SK-N-SH (cell line): Measurements from ENCODE around the gene TSPAN10. TPM values are rescaled to one million over a fixed set of nuclear protein-coding genes. Genes with fewer than 3 reads are reported as not detected.
A peak's percentile ranks its signal among the peaks of the same experiment; 100 is the strongest.

Experiments used
- CTCF ChIA-PET: fragments of 300-600, 350-600 bp; formaldehyde crosslinking; extraction: SDS; loops from one replicate; lab custom pipeline; 2021; lab: Yijun Ruan, JAX
- POLR2A ChIA-PET: fragments of 350-600 bp; sonication (Branson Sonifier 250); formaldehyde crosslinking; extraction: SDS; loops from one replicate; lab custom pipeline; 2020; ENCODE audit warnings: antibody characterized with exemption, inconsistent platforms; lab: Yijun Ruan, JAX
- DNase-seq: peaks from one replicate; pipeline ENCODE4 v3.0.0; 2012
- H2AFZ ChIP-seq: fragments of 200-600 bp; sonication (generic); 2 replicates; pipeline ENCODE4 v1.8.1; 2016; ENCODE audit warnings: antibody characterized with exemption, mild to moderate bottlenecking, low read depth
- H3F3A ChIP-seq: fragments of 200-600 bp; sonication (generic); replicated peaks from 2 replicates; pipeline ENCODE3; 2016; ENCODE audit warnings: antibody characterized with exemption, mild to moderate bottlenecking; ENCODE audit not compliant: insufficient read depth
- H3K27ac ChIP-seq, 2 experiments: fragments of 200-500 bp in 1 of 2; fragments of 200-600 bp in 1 of 2; sonication (Bioruptor generic) in 1 of 2; sonication (generic), shearing (Covaris generic) in 1 of 2; 2 replicates each; pipeline versions ENCODE4 v1.5.1 to v1.6.1; 2014 to 2016; ENCODE audit warnings: low read depth in 2 of 2, inconsistent platforms in 1 of 2, low read length in 1 of 2, mild to moderate bottlenecking in 1 of 2, mixed read lengths in 1 of 2
- H3K27me3 ChIP-seq: fragments of 200-600 bp; sonication (generic), shearing (Covaris generic); 2 replicates; pipeline ENCODE4 v1.6.1; 2016; ENCODE audit warnings: mixed run types; ENCODE audit not compliant: insufficient read depth
- H3K36me3 ChIP-seq, 2 experiments: fragments of 200-500 bp in 1 of 2; fragments of 200-600 bp in 1 of 2; sonication (Bioruptor generic) in 1 of 2; sonication (generic) in 1 of 2; replicated peaks in 1 of 2; 2 replicates each; pipeline versions ENCODE3 to v1.5.1; 2014 to 2016; ENCODE audit warnings: low read length in 1 of 2, mild to moderate bottlenecking in 1 of 2; ENCODE audit not compliant: insufficient read depth in 2 of 2, control insufficient read depth in 1 of 2
- H3K4me1 ChIP-seq, 2 experiments: fragments of 200-500 bp in 1 of 2; fragments of 200-600 bp in 1 of 2; sonication (Bioruptor generic) in 1 of 2; sonication (generic), shearing (Covaris generic) in 1 of 2; 2 replicates each; pipeline versions ENCODE4 v1.5.1 to v1.6.1; 2014 to 2016; ENCODE audit warnings: low read depth in 1 of 2, low read length in 1 of 2, mixed run types in 1 of 2; ENCODE audit not compliant: insufficient read depth in 2 of 2, control insufficient read depth in 1 of 2
- H3K4me2 ChIP-seq: fragments of 200-600 bp; sonication (generic), shearing (Covaris generic); 2 replicates; pipeline ENCODE4 v1.6.1; 2017; ENCODE audit warnings: mixed run types
- H3K4me3 ChIP-seq, 2 experiments: fragments of 200-500 bp in 1 of 2; fragments of 200-600 bp in 1 of 2; sonication (Bioruptor generic) in 1 of 2; sonication (generic), shearing (Covaris generic) in 1 of 2; 2 replicates each; pipeline versions ENCODE4 v1.5.1 to v1.8.1; 2014 to 2016; ENCODE audit warnings: low read depth in 2 of 2, inconsistent platforms in 1 of 2, low read length in 1 of 2, mild to moderate bottlenecking in 1 of 2, mixed read lengths in 1 of 2, moderate library complexity in 1 of 2
- H3K79me2 ChIP-seq: fragments of 200-600 bp; sonication (generic); 2 replicates; pipeline ENCODE4 v1.8.1; 2017; ENCODE audit warnings: mild to moderate bottlenecking; ENCODE audit not compliant: insufficient read depth
- H3K9ac ChIP-seq: fragments of 200-600 bp; sonication (generic); 2 replicates; pipeline ENCODE4 v1.6.1; 2017; ENCODE audit warnings: mixed run types
- H3K9me2 ChIP-seq: fragments of 200-600 bp; sonication (generic); 2 replicates; pipeline ENCODE4 v1.6.1; 2017; ENCODE audit warnings: mixed run types
- H3K9me3 ChIP-seq: fragments of 200-600 bp; sonication (generic); 2 replicates; pipeline ENCODE4 v1.6.1; 2017; ENCODE audit warnings: mixed run types, mild to moderate bottlenecking, moderate library complexity
- H4K20me1 ChIP-seq: fragments of 200-600 bp; sonication (generic); 2 replicates; pipeline ENCODE4 v1.6.1; 2017; ENCODE audit warnings: mild to moderate bottlenecking, mixed run types; ENCODE audit not compliant: insufficient read depth
- CHD2 ChIP-seq: fragments of 150-350 bp; IDR thresholded peaks from 2 replicates; pipeline ENCODE4 v1.6.1; 2018; ENCODE audit warnings: low read length; ENCODE audit not compliant: partially characterized antibody
- CTCF ChIP-seq: fragments of 200-600 bp; sonication (generic); IDR thresholded peaks from 2 replicates; pipeline ENCODE4 v1.6.1; 2017; ENCODE audit warnings: antibody characterized with exemption, mild to moderate bottlenecking, moderate library complexity
- ELF1 ChIP-seq: IDR thresholded peaks from 2 replicates; pipeline ENCODE4 v1.4.0; 2012
- EP300 ChIP-seq, 2 experiments: IDR thresholded peaks; 2 replicates each; pipeline versions ENCODE4 v1.4.0 to v1.6.1; 2012; ENCODE audit warnings: borderline replicate concordance in 1 of 2, low read depth in 1 of 2, low read length in 1 of 2
- FOXJ3 ChIP-seq: sonication (generic); formaldehyde crosslinking; IDR thresholded peaks from 2 replicates; pipeline ENCODE4 v1.5.1; 2020; ENCODE audit warnings: mild to moderate bottlenecking, missing genetic modification reagents
- FOXM1 ChIP-seq: IDR thresholded peaks from 2 replicates; pipeline ENCODE4 v1.4.0; 2012; ENCODE audit warnings: low read depth, mild to moderate bottlenecking
- GATA2 ChIP-seq: sonication (generic); formaldehyde crosslinking; IDR thresholded peaks from 2 replicates; pipeline ENCODE4 v1.5.0; 2020; ENCODE audit warnings: mild to moderate bottlenecking, missing genetic modification reagents
- MEF2A ChIP-seq: IDR thresholded peaks from 2 replicates; pipeline ENCODE4 v1.4.0; 2012; ENCODE audit warnings: low read depth, borderline replicate concordance
- MXI1 ChIP-seq: IDR thresholded peaks from 2 replicates; pipeline ENCODE4 v1.6.1; 2012; ENCODE audit warnings: mild to moderate bottlenecking, low read depth, low read length, improper control_type of control experiment
- POLR2AphosphoS5 ChIP-seq: IDR thresholded peaks from 2 replicates; pipeline ENCODE4 v1.6.1; 2012; ENCODE audit warnings: low read depth, low read length
- RFX5 ChIP-seq: IDR thresholded peaks from 2 replicates; pipeline ENCODE4 v1.6.1; 2012; ENCODE audit warnings: mild to moderate bottlenecking, improper control_type of control experiment, low read length
- RXRA ChIP-seq: IDR thresholded peaks from 2 replicates; pipeline ENCODE4 v1.4.0; 2012; ENCODE audit warnings: low read depth, mild to moderate bottlenecking, borderline replicate concordance
- SIN3A ChIP-seq: IDR thresholded peaks from 2 replicates; pipeline ENCODE4 v1.6.1; 2012; ENCODE audit warnings: low read depth, mild to moderate bottlenecking, low read length, moderate library complexity, borderline replicate concordance
- TAF1 ChIP-seq: IDR thresholded peaks from 2 replicates; pipeline ENCODE4 v1.6.1; 2012; ENCODE audit warnings: low read depth, mild to moderate bottlenecking, low read length, moderate library complexity, borderline replicate concordance
- TCF12 ChIP-seq: IDR thresholded peaks from 2 replicates; pipeline ENCODE4 v1.4.0; 2012
- ZBTB33 ChIP-seq: IDR thresholded peaks from 2 replicates; pipeline ENCODE4 v1.4.0; 2012; ENCODE audit warnings: low read depth, borderline replicate concordance
- WGBS: methylation state at CpG from one replicate; pipeline ENCODE4 v1.1.6; 2017; ENCODE audit warnings: low lambda C conversion rate; 5-methylcytosine and 5-hydroxymethylcytosine counted together
- polyA plus RNA-seq, 3 experiments: library from polyadenylated mRNA; depleted of rRNA; stranded (reverse); fragments of >200 nt; gene quantifications; 2 replicates each; pipeline ENCODE4 v1.2.3, GENCODE V29; 2012

Gene TSPAN10
- polyA plus RNA-seq, 1 of the 3 experiments (the other 2 are of a cell fraction), result 6.0 TPM

- no peak for DNase-seq
- Histone ChIP-seq H3K9me2 (no peaks in the 10 kb centered on the region), H3K27me3 (no peaks in the 10 kb centered on the region; the same call in 1 of the 2 replicates), H3K79me2 (no peaks in the 10 kb centered on the region), H3K36me3 (no peaks in the 10 kb centered on the region), H3K9me3 (peaks cover 3% of the 10 kb centered on the region; the same call in 1 of the 2 replicates), H2AFZ (no peak overlapping the region), H3K4me1 (peaks cover 6 to 7% of the 10 kb centered on the region in 2 experiments; a peak in 2 of 4 replicates), H3K4me2 (no peak overlapping the region), H3K27ac (no peak overlapping the region), H3F3A (peaks cover 3% of the 10 kb centered on the region), H3K9ac (no peak overlapping the region), H3K4me3 (no peak overlapping the region), H4K20me1 (no peaks in the 10 kb centered on the region)
- no peak for TF ChIP-seq ELF1
- no peak for TF ChIP-seq EP300 (IDR thresholded peaks at IDR 0.05; ENCODE audit: borderline replicate concordance in 1 of 2, low read depth in 1 of 2, low read length in 1 of 2)
- TF ChIP-seq CHD2, result no peak
- no peak for TF ChIP-seq GATA2 (CRISPR knock-in tag)
- no peak for TF ChIP-seq FOXJ3 (CRISPR knock-in tag)
- no peak for TF ChIP-seq RFX5
- no peak for TF ChIP-seq CTCF
- no peak for TF ChIP-seq TAF1
- no peak for TF ChIP-seq MEF2A
- TF ChIP-seq SIN3A, result no peak
- no peak for TF ChIP-seq TCF12
- TF ChIP-seq FOXM1, result no peak
- no peak for TF ChIP-seq MXI1
- TF ChIP-seq POLR2AphosphoS5, result no peak
- POLR2A ChIA-PET, result no interaction called here
- 73% methylated on average over 14 of the region's 14 CpGs for WGBS
- CTCF ChIA-PET, result interaction anchor here (1.2 to 1.6 kb wide), 2 partner anchors 12 to 15 kb away, joined by 3 to 5 read pairs; partner anchors contain the start of genes NPLOC4 and TSPAN10
These were observed 11.7 kb downstream of the TSPAN10 start for GRCh38 chr17:81648707-81649085.

DNA sequence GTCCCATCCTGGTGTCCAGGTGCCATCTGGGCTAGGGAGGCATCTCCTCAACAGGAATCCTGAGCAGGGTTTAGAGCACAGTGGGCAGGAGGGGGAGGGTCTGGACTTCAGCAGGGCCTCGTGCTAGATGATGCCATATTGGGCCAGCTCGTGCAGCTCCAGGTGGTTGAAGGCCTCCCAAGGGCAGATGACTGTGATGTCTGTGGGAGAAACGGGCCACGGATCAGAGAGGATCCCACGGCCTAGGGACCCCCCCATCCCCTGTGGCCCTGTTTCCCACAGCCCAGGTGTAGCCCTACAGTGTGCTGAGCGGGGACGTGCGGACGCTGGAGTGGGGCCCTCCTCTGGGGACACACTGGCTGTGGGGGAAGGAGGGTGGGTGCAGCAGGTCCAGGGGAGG is 14.0 kb downstream of the TSPAN10 start:
- Histone ChIP-seq H2AFZ (peak overlapping the region; percentile 85; the same call in 1 of the 2 replicates), H4K20me1 (no peaks in the 10 kb centered on the region), H3K9me2 (no peaks in the 10 kb centered on the region), H3K4me1 (peaks cover 6 to 7% of the 10 kb centered on the region in 2 experiments; a peak in 2 of 4 replicates), H3K36me3 (no peaks in the 10 kb centered on the region), H3K9me3 (peaks cover 3% of the 10 kb centered on the region; the same call in 1 of the 2 replicates), H3K79me2 (no peaks in the 10 kb centered on the region), H3K4me2 (peak overlapping the region; percentile 76), H3K27me3 (no peaks in the 10 kb centered on the region; the same call in 1 of the 2 replicates), H3K27ac (peak overlapping the region in 1 of 2 experiments; percentile 46; a peak in 1 of 4 replicates), H3K4me3 (no peak overlapping the region), H3K9ac (peak overlapping the region; percentile 61), H3F3A (peaks cover 3% of the 10 kb centered on the region)
- DNase-seq, result no peak
- CTCF ChIA-PET, result interaction anchor here (0.6 kb wide), 1 partner anchor 300 kb away, joined by 3 read pairs; no protein-coding TSS in a partner anchor
- 92% methylated on average over 9 of the region's 9 CpGs for WGBS
- no peak for TF ChIP-seq ZBTB33
- no peak for TF ChIP-seq SIN3A
- no peak for TF ChIP-seq CHD2
- no peak for TF ChIP-seq RXRA
- POLR2A ChIA-PET, result no interaction called here
